HG02642 (cell line): ENCODE measurements around the gene RHOBTB1.
"Not testable (repeated sequence)": the region's sequence is repeated elsewhere in the genome, so short reads cannot be mapped to it uniquely, and the experiment has no call there.

Source experiments
- ATAC-seq: cut with Tn5 transposase; IDR thresholded peaks from one replicate; pipeline ENCODE4 v1.9.1; 2021; ENCODE audit warnings: mild to moderate bottlenecking; ENCODE audit not compliant: unreplicated experiment, poor library complexity

RHOBTB1 gene

GRCh38 chr10:60871215-60871614 lies 72.8 kb downstream of the RHOBTB1 start:
- ATAC-seq: no peak

GRCh38 chr10:60870803-60871202 lies 73.2 kb downstream of the RHOBTB1 start:
- ATAC-seq: no peak

- no peak for ATAC-seq
These were observed 73.6 kb downstream of the RHOBTB1 start for GRCh38 chr10:60870416-60870728.

- ATAC-seq: no peak
These were observed 74.2 kb downstream of the RHOBTB1 start for GRCh38 chr10:60869652-60870415.

GRCh38 chr10:60868946-60869345 lies 75.0 kb downstream of the RHOBTB1 start:
- no peak for ATAC-seq

GRCh38 chr10:60865198-60865783 lies 78.7 kb downstream of the RHOBTB1 start:
- ATAC-seq: no peak

GRCh38 chr10:60863796-60864195 lies 80.2 kb downstream of the RHOBTB1 start:
- ATAC-seq: no peak

- ATAC-seq: no peak
These were observed 81.5 kb downstream of the RHOBTB1 start for GRCh38 chr10:60862517-60862916.

- no peak for ATAC-seq
These were observed 87.6 kb downstream of the RHOBTB1 start for GRCh38 chr10:60856405-60856804.

GRCh38 chr10:60853637-60854036 lies 90.3 kb downstream of the RHOBTB1 start:
- no peak for ATAC-seq

GRCh38 chr10:60853107-60853506 lies 90.9 kb downstream of the RHOBTB1 start:
- ATAC-seq: no peak

- ATAC-seq: no peak
These were observed 94.2 kb downstream of the RHOBTB1 start for GRCh38 chr10:60849740-60850139.

- no peak for ATAC-seq
These were observed 94.8 kb downstream of the RHOBTB1 start for GRCh38 chr10:60849217-60849616.

- ATAC-seq: no peak
These were observed 95.3 kb downstream of the RHOBTB1 start for GRCh38 chr10:60848680-60849079.

- no peak for ATAC-seq
These were observed 95.9 kb downstream of the RHOBTB1 start for GRCh38 chr10:60848126-60848525.

GRCh38 chr10:60846173-60846572 lies 97.8 kb downstream of the RHOBTB1 start:
- ATAC-seq: no peak

GRCh38 chr10:60845038-60845437 lies 98.9 kb downstream of the RHOBTB1 start:
- no peak for ATAC-seq

- ATAC-seq: no peak
These were observed 101.3 kb downstream of the RHOBTB1 start for GRCh38 chr10:60842694-60843093.

- not testable (repeated sequence) for ATAC-seq
These were observed 102.8 kb downstream of the RHOBTB1 start for GRCh38 chr10:60841227-60841626.

GRCh38 chr10:60835049-60835448 lies 108.9 kb downstream of the RHOBTB1 start:
- ATAC-seq: no peak

GRCh38 chr10:60834401-60834800 lies 109.6 kb downstream of the RHOBTB1 start:
- no peak for ATAC-seq

GRCh38 chr10:60832136-60832535 lies 111.8 kb downstream of the RHOBTB1 start:
- ATAC-seq: not testable (repeated sequence)
